Stimulated activated CD8-positive, alpha-beta memory T cell treated with anti-CD3 and anti-CD28 coated beads, Interleukin-4, amount 100 ng/mL, for 48 hours (primary cell): ENCODE measurements around the gene ZFPM1.
"Not testable (repeated sequence)": the region's sequence is repeated elsewhere in the genome, so short reads cannot be mapped to it uniquely, and the experiment has no call there.

Experiments used
- DNase-seq: peaks from one replicate; pipeline ENCODE4 v3.0.0-alpha.2; 2020

The ZFPM1 gene

GRCh38 chr16:88484505-88485365 lies 31.7 kb downstream of the ZFPM1 start:
- DNase-seq, result no peak

DNA sequence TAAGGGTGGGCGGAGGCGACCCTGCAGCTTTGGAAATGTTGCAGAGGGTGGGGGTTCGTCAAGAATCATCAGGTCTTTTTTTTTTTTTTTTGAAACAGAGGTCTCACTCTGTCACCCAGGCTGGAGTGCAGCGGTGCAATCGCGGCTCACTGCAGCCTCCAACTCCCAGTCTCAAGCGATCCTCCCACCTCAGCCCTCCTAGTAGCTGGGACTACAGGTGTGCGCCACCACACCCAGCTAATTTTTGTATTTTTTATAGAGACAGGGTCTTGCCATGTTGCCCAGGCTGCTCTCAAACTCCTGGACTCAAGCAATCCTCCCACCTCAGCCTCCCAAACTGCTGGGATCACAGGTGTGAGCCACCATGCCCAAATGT lies 32.3 kb downstream of the ZFPM1 start:
- DNase-seq, result not testable (repeated sequence)

GRCh38 chr16:88486398-88487123 lies 33.5 kb downstream of the ZFPM1 start:
- DNase-seq, result no peak

GRCh38 chr16:88487124-88487432 lies 34.0 kb downstream of the ZFPM1 start:
- no peak for DNase-seq

GRCh38 chr16:88487920-88488851 lies 35.1 kb downstream of the ZFPM1 start:
- DNase-seq, result no peak

DNA sequence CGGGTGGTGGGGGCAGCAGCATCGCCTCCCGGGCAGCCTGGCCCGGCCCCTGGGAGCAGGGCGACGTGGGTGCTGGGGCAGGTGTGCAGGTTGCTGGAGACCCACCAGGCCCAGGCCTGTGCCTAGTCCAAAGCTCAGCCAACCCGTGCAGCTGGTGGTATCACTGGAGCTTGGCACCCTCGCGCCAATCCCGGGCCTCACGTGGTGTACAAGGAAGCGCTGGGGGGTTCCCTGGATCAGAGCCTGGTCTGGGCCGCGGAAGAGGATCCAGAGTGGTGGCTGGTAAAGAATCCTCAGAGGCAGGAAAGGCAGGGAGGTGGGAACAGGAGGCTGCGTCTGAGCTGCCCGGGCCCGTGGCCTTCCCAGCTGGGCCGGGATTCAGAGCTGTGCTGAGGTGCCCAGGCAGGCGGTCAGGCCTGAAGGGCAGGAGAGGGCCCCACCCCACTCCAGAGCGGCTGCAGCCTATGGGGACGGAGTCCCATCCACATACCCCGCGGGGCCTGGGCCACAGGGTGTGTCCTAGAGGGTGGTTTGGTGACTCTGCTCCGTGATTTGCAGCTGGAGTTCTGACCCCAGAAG lies 36.2 kb downstream of the ZFPM1 start:
- DNase-seq, result no peak

DNA sequence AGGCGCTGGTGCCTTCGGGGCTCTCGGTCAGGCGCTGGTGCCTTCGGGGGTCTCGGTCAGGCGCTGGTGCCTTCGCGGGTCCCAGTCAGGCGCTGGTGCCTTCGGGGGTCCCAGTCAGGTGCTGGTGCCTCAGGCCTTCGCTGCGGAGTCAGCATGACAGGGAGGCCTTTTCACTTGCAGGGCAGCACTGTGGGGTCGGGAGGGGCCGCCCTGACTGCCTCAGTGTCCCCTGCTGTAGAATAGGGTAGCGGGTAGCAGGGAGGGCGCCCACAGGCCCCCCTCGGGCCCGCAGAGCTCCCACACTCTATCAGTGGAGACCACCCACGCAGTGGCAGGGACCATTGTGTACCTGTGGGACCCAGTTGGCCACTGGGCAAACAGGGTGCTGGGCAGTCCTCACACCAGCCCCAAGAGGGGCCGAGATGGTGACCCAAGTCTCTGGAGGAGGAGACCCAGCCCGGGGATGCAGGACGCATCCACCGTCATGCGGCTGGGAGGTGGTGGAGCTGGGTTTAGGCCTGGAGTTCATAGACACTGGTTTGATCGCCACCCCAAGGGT lies 38.0 kb downstream of the ZFPM1 start:
- DNase-seq, result no peak

DNA sequence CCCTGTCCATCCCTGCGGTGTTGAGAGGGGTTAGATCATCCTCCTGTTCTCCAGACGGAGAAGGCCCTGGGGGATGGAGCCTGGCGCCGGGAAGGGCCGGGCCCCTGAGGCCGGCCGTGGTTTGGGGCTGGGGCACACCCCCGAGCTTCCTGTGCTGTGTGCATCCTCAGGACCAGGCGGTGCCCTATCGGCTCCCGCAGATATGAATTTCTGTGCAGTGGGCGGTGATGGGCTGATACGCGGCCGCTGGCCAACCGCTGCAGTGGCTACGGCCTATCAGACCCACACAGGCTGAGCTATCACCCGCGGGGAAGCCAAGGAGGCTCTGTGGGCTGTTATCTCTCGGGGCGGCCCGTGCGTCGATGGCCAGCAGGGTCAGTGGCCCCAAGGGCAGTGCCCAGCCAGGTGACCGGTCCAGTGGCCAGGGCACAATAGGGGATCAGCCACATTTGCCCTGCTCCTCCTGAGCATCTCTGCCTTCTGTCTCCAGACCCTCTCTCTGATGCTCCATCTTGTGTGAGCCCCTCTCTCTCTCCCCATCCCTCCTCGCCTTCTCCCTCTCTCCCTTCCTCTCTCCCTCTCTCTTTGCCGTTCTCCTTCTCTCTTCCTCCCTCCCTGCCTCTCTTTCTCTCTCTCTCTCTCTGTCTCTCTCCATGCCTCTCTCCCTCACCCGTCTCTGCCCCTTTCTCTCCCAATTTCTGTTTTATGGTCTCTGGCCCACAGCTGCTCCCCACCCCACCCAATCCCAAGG lies 38.7 kb downstream of the ZFPM1 start:
- DNase-seq, result no peak

GRCh38 chr16:88493879-88494278 lies 40.8 kb downstream of the ZFPM1 start:
- DNase-seq, result no peak

DNA sequence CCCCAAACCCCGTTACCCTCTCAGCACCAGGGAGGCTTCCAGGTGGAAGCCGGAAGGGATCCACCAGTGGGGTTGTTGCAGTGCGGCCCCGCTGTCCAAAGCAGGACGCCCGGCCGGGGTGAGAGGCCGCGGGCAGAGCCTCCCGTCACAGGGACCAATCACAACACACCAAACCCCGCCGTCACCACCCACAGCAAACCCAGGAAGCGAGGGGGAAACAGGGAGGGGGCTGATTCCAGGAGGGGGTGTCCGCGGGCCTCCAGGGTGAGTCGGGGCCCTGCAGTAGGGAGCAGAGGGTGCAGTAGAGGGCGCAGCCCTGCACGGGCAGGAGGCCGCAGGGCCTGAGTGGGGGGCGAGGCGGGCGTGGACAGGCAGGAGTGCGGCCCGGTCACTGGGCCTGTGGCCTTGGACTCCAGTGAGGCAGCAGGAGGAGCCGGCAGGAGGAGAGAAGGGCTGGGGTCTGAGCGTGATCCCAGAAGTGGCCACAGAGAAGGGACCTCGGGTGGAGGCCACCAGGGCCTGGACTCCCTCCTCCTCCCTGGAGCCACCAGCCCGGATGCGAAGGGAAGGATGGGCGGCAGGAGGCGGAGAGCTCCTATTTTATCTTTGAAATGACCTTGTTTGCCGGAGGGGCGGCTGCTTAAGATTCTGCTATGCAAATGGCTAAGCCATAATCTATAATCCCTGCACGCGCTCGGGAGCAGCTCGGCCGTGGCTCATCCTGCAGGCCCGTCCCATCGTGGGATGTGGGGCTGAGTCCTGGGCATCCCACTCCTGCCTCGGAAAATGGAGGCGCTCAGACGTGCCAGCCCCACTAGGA lies 41.5 kb downstream of the ZFPM1 start:
- no peak for DNase-seq

- no peak for DNase-seq
These were observed 42.2 kb downstream of the ZFPM1 start for GRCh38 chr16:88495268-88495772.

GRCh38 chr16:88497561-88498462 lies 44.7 kb downstream of the ZFPM1 start:
- no peak for DNase-seq

- DNase-seq, result no peak
These were observed 45.6 kb downstream of the ZFPM1 start for GRCh38 chr16:88498576-88499208.

GRCh38 chr16:88499292-88499691 lies 46.2 kb downstream of the ZFPM1 start:
- DNase-seq, result no peak

DNA sequence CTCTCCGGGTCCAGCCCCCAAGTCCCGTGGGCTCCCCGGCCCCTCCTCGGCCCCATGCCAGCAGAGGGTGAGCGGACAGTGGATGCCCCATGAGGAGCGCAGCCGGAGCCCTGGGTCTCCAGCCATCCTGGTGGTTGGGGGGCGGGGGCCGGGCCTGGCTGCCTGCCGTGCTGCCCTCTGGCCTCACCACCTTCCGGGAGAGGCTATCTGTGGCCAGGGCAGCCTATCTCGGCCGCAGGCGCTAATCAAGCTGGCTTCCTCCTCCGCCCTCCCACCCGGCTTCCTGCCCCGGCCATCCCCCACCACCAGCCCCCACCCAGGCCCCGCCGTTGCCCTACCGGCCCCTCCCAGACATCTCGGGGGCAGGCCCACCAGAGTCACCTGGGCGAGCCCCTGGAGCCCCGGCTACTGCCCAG lies 46.8 kb downstream of the ZFPM1 start:
- no peak for DNase-seq

GRCh38 chr16:88500255-88500661 lies 47.2 kb downstream of the ZFPM1 start:
- DNase-seq, result no peak

DNA sequence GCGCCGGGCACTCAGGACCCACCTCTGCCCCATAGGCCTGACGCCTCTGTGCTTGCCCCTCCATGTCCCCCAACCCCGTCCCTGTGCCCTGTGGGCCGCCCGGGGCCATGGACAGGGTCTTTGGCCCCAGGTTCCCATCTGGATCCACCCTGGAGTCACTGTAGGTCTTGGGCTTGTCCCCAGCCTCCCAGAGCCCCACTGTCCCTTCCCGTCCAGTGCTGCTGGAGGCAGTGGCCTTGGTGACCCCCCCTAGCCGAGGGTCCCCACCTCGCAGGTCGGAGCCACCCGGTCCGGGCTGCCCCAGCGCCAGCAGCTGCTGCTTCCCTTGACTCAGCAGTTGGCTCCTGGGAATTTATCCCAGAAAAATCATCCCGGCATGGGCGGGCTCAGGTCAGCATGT lies 49.3 kb downstream of the ZFPM1 start:
- no peak for DNase-seq

DNA sequence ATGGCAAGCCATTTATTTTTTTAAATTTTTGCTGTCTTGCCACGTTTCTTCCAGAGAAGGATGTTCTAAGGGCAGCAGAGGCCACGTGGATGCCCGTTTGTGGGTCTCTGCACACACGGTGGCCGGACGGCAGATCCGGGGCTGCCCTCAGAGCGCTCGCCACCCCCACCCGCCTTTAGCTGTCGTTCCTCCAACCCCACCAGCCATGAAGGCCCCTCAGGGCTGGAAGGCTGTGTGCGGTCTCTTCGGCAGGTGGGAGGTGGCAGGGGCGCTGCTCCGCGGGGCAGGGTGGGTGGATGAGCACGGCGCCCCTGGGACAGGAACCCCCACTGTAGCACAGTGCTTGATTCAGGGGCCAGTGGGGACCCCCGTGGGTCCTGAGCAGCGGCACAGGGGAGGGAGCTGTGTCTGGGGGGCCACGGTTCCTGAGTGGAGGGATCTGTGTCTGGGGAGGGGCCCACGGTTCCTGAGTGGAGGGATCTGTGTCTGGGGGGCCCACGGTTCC lies 49.7 kb downstream of the ZFPM1 start:
- no peak for DNase-seq

DNA sequence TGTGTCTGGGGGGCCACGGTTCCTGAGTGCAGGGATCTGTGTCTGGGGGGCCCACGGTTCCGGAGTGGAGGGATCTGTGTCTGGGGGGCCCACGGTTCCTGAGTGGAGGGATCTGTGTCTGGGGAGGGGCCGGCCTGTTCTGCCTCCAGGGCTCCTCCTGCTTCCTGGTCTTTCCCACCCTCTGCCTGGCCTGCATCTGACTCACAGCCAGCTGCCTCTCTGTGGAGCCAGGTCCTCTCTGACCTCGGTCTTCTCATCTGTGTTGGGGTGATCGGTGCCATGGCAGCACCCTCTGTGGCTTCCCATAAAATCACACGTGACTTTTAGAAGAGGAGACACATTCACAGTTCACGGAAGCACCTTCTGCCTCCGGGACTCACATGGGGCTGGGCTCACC lies 50.3 kb downstream of the ZFPM1 start:
- DNase-seq, result no peak
